ENCODE measurements around the gene INSM2. TPM values are rescaled to one million over a fixed set of nuclear protein-coding genes. Genes with fewer than 3 reads are reported as not detected.

Gene INSM2
- total and polyA plus RNA-seq, 2 of the 13 experiments (the other 11 are each of a cell fraction or from before 2014, with no cell fraction given): not detected

DNA sequence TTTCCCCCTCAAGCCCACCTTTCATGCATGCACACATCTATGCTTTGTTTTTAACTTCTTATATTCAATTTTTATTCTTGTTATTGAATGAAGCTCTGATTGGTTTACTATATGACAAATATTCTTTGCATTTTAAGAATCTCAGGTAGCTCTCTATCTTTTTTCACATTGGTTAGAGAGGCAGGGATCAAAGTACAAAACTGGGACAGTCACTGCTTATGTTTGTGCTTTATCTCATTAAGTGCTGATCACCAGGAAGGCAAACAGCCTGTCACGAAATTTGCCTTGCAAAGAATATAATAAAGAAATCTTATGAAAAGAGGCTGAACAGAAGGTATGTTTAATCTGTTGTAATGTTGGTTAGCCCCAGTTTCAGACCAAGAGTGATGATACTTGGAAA, 29.7 kb upstream of the INSM2 start (continued):
- TF ChIP-seq, protein P1, sequence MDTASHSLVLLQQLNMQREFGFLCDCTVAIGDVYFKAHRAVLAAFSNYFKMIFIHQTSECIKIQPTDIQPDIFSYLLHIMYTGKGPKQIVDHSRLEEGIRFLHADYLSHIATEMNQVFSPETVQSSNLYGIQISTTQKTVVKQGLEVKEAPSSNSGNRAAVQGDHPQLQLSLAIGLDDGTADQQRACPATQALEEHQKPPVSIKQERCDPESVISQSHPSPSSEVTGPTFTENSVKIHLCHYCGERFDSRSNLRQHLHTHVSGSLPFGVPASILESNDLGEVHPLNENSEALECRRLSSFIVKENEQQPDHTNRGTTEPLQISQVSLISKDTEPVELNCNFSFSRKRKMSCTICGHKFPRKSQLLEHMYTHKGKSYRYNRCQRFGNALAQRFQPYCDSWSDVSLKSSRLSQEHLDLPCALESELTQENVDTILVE (CRISPR knock-in tag; IDR thresholded peaks at IDR 0.05): 0 out of 2 replicates have a peak, but pooled peaks have one; percentile 38
- TF ChIP-seq EP300 (IDR thresholded peaks at IDR 0.05; ENCODE audit: low read depth in 2 of 2, low read length in 2 of 2) (peak in 1 of 2 experiments; percentile 31; a peak in 2 of 4 replicates), EP300 (CRISPR knock-in tag; IDR thresholded peaks at IDR 0.05; ENCODE audit: borderline replicate concordance) (no peak), ZNF543 (CRISPR knock-in tag; IDR thresholded peaks at IDR 0.05) (no peak), KLF11 (CRISPR knock-in tag; IDR thresholded peaks at IDR 0.05) (no peak), ZNF761 (CRISPR knock-in tag; conservative IDR thresholded peaks at IDR 0.05) (no peak), PCBP1 (IDR thresholded peaks at IDR 0.05; ENCODE audit: borderline replicate concordance, low read depth, low read length) (no peak), PHF8 (CRISPR knock-in tag; IDR thresholded peaks at IDR 0.05) (no peak), KDM1A (CRISPR knock-in tag; IDR thresholded peaks at IDR 0.05) (no peak), SMAD9 (CRISPR knock-in tag; IDR thresholded peaks at IDR 0.05) (no peak), ZFAT (CRISPR knock-in tag; conservative IDR thresholded peaks at IDR 0.05) (no peak), PCBP2 (optimal IDR thresholded peaks at IDR 0.05; ENCODE audit: low read depth, low read length, poor library complexity, severe bottlenecking) (no peak), NR2F1 (CRISPR knock-in tag; IDR thresholded peaks at IDR 0.05) (no peak), MIER2 (CRISPR knock-in tag; IDR thresholded peaks at IDR 0.05) (0 out of 2 replicates have a peak, but pooled peaks have one; percentile 66), RAD51 (IDR thresholded peaks at IDR 0.05; ENCODE audit: borderline replicate concordance) (no peak), ZNF75D (CRISPR knock-in tag; IDR thresholded peaks at IDR 0.05; ENCODE audit: borderline replicate concordance) (no peak), FOXP1 (IDR thresholded peaks at IDR 0.05) (no peak), FOXP1 (CRISPR knock-in tag; IDR thresholded peaks at IDR 0.05) (no peak), ATF7 (IDR thresholded peaks at IDR 0.05) (no peak), ATF7 (CRISPR knock-in tag; IDR thresholded peaks at IDR 0.05) (no peak), GATAD1 (CRISPR knock-in tag; IDR thresholded peaks at IDR 0.05) (no peak), ZEB1 (IDR thresholded peaks at IDR 0.05; ENCODE audit: insufficient replicate concordance, low read depth) (peak; percentile 79), ZNF264 (CRISPR knock-in tag; IDR thresholded peaks at IDR 0.05) (no peak)
- TF ChIP-seq, protein P2, sequence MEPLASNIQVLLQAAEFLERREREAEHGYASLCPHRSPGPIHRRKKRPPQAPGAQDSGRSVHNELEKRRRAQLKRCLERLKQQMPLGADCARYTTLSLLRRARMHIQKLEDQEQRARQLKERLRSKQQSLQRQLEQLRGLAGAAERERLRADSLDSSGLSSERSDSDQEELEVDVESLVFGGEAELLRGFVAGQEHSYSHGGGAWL (CRISPR knock-in tag; IDR thresholded peaks at IDR 0.05): no peak
- TF ChIP-seq, protein P3, sequence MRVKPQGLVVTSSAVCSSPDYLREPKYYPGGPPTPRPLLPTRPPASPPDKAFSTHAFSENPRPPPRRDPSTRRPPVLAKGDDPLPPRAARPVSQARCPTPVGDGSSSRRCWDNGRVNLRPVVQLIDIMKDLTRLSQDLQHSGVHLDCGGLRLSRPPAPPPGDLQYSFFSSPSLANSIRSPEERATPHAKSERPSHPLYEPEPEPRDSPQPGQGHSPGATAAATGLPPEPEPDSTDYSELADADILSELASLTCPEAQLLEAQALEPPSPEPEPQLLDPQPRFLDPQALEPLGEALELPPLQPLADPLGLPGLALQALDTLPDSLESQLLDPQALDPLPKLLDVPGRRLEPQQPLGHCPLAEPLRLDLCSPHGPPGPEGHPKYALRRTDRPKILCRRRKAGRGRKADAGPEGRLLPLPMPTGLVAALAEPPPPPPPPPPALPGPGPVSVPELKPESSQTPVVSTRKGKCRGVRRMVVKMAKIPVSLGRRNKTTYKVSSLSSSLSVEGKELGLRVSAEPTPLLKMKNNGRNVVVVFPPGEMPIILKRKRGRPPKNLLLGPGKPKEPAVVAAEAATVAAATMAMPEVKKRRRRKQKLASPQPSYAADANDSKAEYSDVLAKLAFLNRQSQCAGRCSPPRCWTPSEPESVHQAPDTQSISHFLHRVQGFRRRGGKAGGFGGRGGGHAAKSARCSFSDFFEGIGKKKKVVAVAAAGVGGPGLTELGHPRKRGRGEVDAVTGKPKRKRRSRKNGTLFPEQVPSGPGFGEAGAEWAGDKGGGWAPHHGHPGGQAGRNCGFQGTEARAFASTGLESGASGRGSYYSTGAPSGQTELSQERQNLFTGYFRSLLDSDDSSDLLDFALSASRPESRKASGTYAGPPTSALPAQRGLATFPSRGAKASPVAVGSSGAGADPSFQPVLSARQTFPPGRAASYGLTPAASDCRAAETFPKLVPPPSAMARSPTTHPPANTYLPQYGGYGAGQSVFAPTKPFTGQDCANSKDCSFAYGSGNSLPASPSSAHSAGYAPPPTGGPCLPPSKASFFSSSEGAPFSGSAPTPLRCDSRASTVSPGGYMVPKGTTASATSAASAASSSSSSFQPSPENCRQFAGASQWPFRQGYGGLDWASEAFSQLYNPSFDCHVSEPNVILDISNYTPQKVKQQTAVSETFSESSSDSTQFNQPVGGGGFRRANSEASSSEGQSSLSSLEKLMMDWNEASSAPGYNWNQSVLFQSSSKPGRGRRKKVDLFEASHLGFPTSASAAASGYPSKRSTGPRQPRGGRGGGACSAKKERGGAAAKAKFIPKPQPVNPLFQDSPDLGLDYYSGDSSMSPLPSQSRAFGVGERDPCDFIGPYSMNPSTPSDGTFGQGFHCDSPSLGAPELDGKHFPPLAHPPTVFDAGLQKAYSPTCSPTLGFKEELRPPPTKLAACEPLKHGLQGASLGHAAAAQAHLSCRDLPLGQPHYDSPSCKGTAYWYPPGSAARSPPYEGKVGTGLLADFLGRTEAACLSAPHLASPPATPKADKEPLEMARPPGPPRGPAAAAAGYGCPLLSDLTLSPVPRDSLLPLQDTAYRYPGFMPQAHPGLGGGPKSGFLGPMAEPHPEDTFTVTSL (CRISPR knock-in tag; IDR thresholded peaks at IDR 0.05; ENCODE audit: borderline replicate concordance): no peak; the same call in 1 of the 2 replicates
- TF ChIP-seq, protein P4, sequence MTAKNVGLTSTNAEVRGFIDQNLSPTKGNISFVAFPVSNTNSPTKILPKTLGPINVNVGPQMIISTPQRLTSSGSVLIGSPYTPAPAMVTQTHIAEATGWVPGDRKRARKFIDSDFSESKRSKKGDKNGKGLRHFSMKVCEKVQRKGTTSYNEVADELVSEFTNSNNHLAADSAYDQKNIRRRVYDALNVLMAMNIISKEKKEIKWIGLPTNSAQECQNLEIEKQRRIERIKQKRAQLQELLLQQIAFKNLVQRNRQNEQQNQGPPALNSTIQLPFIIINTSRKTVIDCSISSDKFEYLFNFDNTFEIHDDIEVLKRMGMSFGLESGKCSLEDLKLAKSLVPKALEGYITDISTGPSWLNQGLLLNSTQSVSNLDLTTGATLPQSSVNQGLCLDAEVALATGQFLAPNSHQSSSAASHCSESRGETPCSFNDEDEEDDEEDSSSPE (CRISPR knock-in tag; IDR thresholded peaks at IDR 0.05): no peak

All from HepG2 (cell line).